HepG2 (cell line): Measurements from ENCODE around the gene GMEB2. TPM values are rescaled to one million over a fixed set of nuclear protein-coding genes. Genes with fewer than 3 reads are reported as not detected.

Experiments
- ATAC-seq: fragments of 200-7000 bp; cut with Tn5 transposase; 3 replicates; pipeline ENCODE4 v1.9.1; 2020; ENCODE audit warnings: mild to moderate bottlenecking, moderate library complexity
- BruUV-seq: library from RNA; stranded (reverse); fragments of 400-500 nt; replicated peaks from 2 replicates; lab custom pipeline; 2021; lab: Mats Ljungman, UMichigan
- CTCF ChIA-PET: fragments of 300-600 bp; formaldehyde crosslinking; extraction: SDS; loops from one replicate; lab custom pipeline; 2021; ENCODE audit warnings: low total read pairs, inconsistent platforms, low intra/inter-chr PET ratio; lab: Yijun Ruan, JAX
- POLR2A ChIA-PET: fragments of 350-600 bp; sonication (Branson Sonifier 250); formaldehyde crosslinking; loops from one replicate; lab custom pipeline; 2020; ENCODE audit warnings: antibody characterized with exemption, inconsistent platforms; lab: Yijun Ruan, JAX
- DNase-seq: peaks from one replicate; pipeline ENCODE4 v3.0.0-alpha.2; 2015; ENCODE audit warnings: low spot score
- FAIRE-seq: peaks from 3 replicates; lab custom pipeline; 2011; peaks lifted over from hg19 to GRCh38; lab: Jason Lieb, UNC
- H2AFZ ChIP-seq: one replicate; pipeline ENCODE4 v1.6.1; 2011; ENCODE audit warnings: low read length, inconsistent platforms
- H3K27ac ChIP-seq: fragments of 300-600 bp; 3 replicates; pipeline ENCODE4 v1.8.0; 2011; ENCODE audit warnings: mixed run types, mild to moderate bottlenecking, mixed read lengths, low read length, inconsistent platforms; ENCODE audit not compliant: insufficient read depth; ENCODE audit errors: extremely low read length
- H3K27me3 ChIP-seq, 2 experiments: fragments of 200-600 bp in 1 of 2; 2 replicates in 1 of 2; 3 replicates in 1 of 2; pipeline versions ENCODE4 v1.6.0 to v1.8.0; 2011; ENCODE audit warnings: low read length in 2 of 2, mild to moderate bottlenecking in 2 of 2, moderate library complexity in 2 of 2, inconsistent platforms in 1 of 2; ENCODE audit not compliant: insufficient read depth in 2 of 2, control insufficient read depth in 1 of 2
- H3K36me3 ChIP-seq, 2 experiments: fragments of 200-600 bp in 1 of 2; replicated peaks in 1 of 2; 2 replicates in 1 of 2; 3 replicates in 1 of 2; pipeline versions ENCODE4 v1.5.1 to v1.8.0; 2011; ENCODE audit warnings: low read length in 2 of 2, inconsistent platforms in 1 of 2; ENCODE audit not compliant: insufficient read depth in 2 of 2, control insufficient read depth in 1 of 2
- H3K4me1 ChIP-seq: 2 replicates; pipeline ENCODE4 v1.5.1; 2012; ENCODE audit warnings: low read length, inconsistent platforms; ENCODE audit not compliant: insufficient read depth
- H3K4me2 ChIP-seq: 2 replicates; pipeline ENCODE4 v1.6.0; 2011; ENCODE audit warnings: low read depth, low read length, inconsistent platforms
- H3K4me3 ChIP-seq, 3 experiments: fragments of 200-600 bp in 1 of 3; sonication (generic), shearing (Covaris generic) in 1 of 3; replicated peaks in 1 of 3; 2 replicates each; pipeline ENCODE4 v1.5.1; 2011 to 2016; ENCODE audit warnings: low read length in 3 of 3, inconsistent platforms in 2 of 3, low read depth in 2 of 3, mild to moderate bottlenecking in 2 of 3, control low read depth in 1 of 3, mixed read lengths in 1 of 3; ENCODE audit not compliant: insufficient read depth in 1 of 3
- H3K79me2 ChIP-seq: one replicate; pipeline ENCODE4 v1.6.1; 2011; ENCODE audit warnings: low read length, inconsistent platforms; ENCODE audit not compliant: insufficient read depth
- H3K9ac ChIP-seq: 2 replicates; pipeline ENCODE4 v1.6.0; 2011; ENCODE audit warnings: mild to moderate bottlenecking, low read depth, low read length, inconsistent platforms; ENCODE audit not compliant: insufficient read depth
- H3K9me3 ChIP-seq: 2 replicates; pipeline ENCODE4 v1.5.1; 2012; ENCODE audit warnings: mild to moderate bottlenecking, low read length
- H4K20me1 ChIP-seq: 2 replicates; pipeline ENCODE4 v1.6.0; 2011; ENCODE audit warnings: inconsistent platforms, mild to moderate bottlenecking, low read length, moderate library complexity; ENCODE audit not compliant: insufficient read depth
- CREB3 ChIP-seq: sonication (generic); formaldehyde crosslinking; IDR thresholded peaks from 2 replicates; pipeline ENCODE4 v1.5.0; 2020; ENCODE audit warnings: missing genetic modification reagents
- ELF4 ChIP-seq: sonication (generic); formaldehyde crosslinking; IDR thresholded peaks from 2 replicates; pipeline ENCODE4 v1.5.0; 2020; ENCODE audit warnings: missing genetic modification reagents, mild to moderate bottlenecking, moderate library complexity, borderline replicate concordance
- ETV5 ChIP-seq: IDR thresholded peaks from 2 replicates; pipeline ENCODE4 v1.6.1; 2018; ENCODE audit warnings: missing biosample characterization, missing genetic modification reagents, inconsistent platforms, borderline replicate concordance
- HHEX ChIP-seq: IDR thresholded peaks from 2 replicates; pipeline ENCODE4 v1.6.1; 2016; ENCODE audit warnings: control low read depth
- LRRFIP1 ChIP-seq: sonication (generic); formaldehyde crosslinking; conservative IDR thresholded peaks from 2 replicates; pipeline ENCODE4 v1.4.0; 2020; ENCODE audit warnings: missing genetic modification reagents
- PHF5A ChIP-seq: IDR thresholded peaks from one replicate; pipeline ENCODE4 v1.6.1; 2018; ENCODE audit warnings: low read depth, missing genetic modification reagents; ENCODE audit not compliant: unreplicated experiment
- SIN3B ChIP-seq: fragments of 150-350 bp; IDR thresholded peaks from 2 replicates; pipeline ENCODE4 v1.6.1; 2014; ENCODE audit warnings: low read length
- STAG1 ChIP-seq: sonication (generic); formaldehyde crosslinking; IDR thresholded peaks from 2 replicates; pipeline ENCODE4 v1.4.0; 2020; ENCODE audit warnings: missing genetic modification reagents
- ZKSCAN1 ChIP-seq: fragments of 150-350 bp; IDR thresholded peaks from 2 replicates; pipeline ENCODE4 v1.6.1; 2014; ENCODE audit warnings: low read length
- ZMYM4 ChIP-seq: sonication (generic); formaldehyde crosslinking; IDR thresholded peaks from 2 replicates; pipeline ENCODE4 v1.8.1; 2023; ENCODE audit warnings: mild to moderate bottlenecking, missing genetic modification reagents
- ZNF180 ChIP-seq: sonication (generic); formaldehyde crosslinking; IDR thresholded peaks from 2 replicates; pipeline ENCODE4 v1.4.0; 2020; ENCODE audit warnings: low read depth, missing genetic modification reagents, borderline replicate concordance
- ZNF670 ChIP-seq: sonication (generic); formaldehyde crosslinking; IDR thresholded peaks from 2 replicates; pipeline ENCODE4 v1.8.0; 2022; ENCODE audit warnings: mild to moderate bottlenecking, missing genetic modification reagents, borderline replicate concordance
- ZNF7 ChIP-seq: IDR thresholded peaks from 2 replicates; pipeline ENCODE4 v1.6.1; 2016; ENCODE audit warnings: missing biosample characterization, missing genetic modification reagents
- ZNF761 ChIP-seq: sonication (generic); formaldehyde crosslinking; conservative IDR thresholded peaks from 2 replicates; pipeline ENCODE4 v1.4.0; 2020; ENCODE audit warnings: mild to moderate bottlenecking, missing genetic modification reagents
- ZNF775 ChIP-seq: sonication (generic); formaldehyde crosslinking; IDR thresholded peaks from 2 replicates; pipeline ENCODE4 v1.4.0; 2020; ENCODE audit warnings: missing genetic modification reagents, mild to moderate bottlenecking, moderate library complexity, borderline replicate concordance
- WGBS: methylation state at CpG from one replicate; pipeline ENCODE4 v1.1.6; 2017; ENCODE audit warnings: low lambda C conversion rate; 5-methylcytosine and 5-hydroxymethylcytosine counted together
- in situ Hi-C: cut with HindIII; loops from 2 replicates; pipeline ENCODE4 v1.10.0; 2017; ENCODE audit warnings: low pct_unique_long_range_greater_than_20kb; ENCODE audit not compliant: extremely low pct_ligation_motif_present
- intact Hi-C: fragments of 100-400 bp; cut with micrococcal nuclease; formaldehyde crosslinking; loops from one replicate; pipeline ENCODE4 v1.10.0; 2022; ENCODE audit not compliant: unreplicated experiment
- polyA plus RNA-seq, 8 experiments: library from polyadenylated mRNA; depleted of rRNA in 3 of 8; stranded (reverse) in 7 of 8; unstranded in 1 of 8; fragments of >200 nt; fragmentation: Illumina TruSeq in 4 of 8; extraction: Trizol in 4 of 8; gene quantifications; 2 replicates each; pipeline versions ENCODE4 v1.2.1 to v1.2.3, GENCODE V29; 2011 to 2016; ENCODE audit warnings: low read depth in 4 of 8, missing spikeins in 1 of 8, mixed read lengths in 1 of 8; ENCODE audit not compliant: insufficient read depth in 1 of 8
- total RNA-seq, 5 experiments: library from RNA; depleted of rRNA; stranded (reverse); fragments of >200 nt; fragmentation: Illumina TruSeq; extraction: Trizol; gene quantifications; 2 replicates each; pipeline ENCODE4 v1.2.3, GENCODE V29; 2016; ENCODE audit warnings: low read depth in 1 of 5
- TF ChIP-seq, protein P1 (sequence below): sonication (generic); formaldehyde crosslinking; IDR thresholded peaks from 2 replicates; pipeline ENCODE4 v1.9.0; 2021; ENCODE audit warnings: missing genetic modification reagents, borderline replicate concordance

The GMEB2 gene
- total and polyA plus RNA-seq, 2 of the 13 experiments (the other 11 are each of a cell fraction or from before 2014, with no cell fraction given), result 10.6 to 12.4 TPM

DNA sequence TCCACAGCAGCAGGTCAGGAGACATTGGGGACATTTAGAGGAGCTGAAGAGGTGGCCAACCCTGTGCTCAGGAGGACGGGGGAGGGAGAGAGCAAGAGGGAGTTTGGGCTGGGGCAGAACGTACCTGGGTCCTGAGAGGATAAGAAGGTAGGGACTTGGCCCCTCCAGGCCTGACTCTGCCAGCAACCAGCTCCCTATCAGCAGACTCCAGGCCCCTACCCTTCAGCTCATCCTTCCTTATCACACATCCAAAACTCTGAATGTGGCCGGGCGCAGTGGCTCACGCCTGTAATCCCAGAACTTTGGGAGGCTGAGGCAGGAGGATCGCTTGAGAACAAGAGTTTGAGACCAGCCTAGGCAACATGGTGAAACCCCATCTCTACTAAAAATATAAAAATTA is 21.3 kb upstream of the GMEB2 start:
- no peak overlapping the region for H3K4me3 ChIP-seq
- WGBS, result 97% methylated on average over 6 of the region's 6 CpGs
- H3K4me1 ChIP-seq, result peaks cover 15% of the 10 kb centered on the region
- H3K27me3 ChIP-seq, result no peaks in the 10 kb centered on the region
- ChIA-PET CTCF (no interaction called here), POLR2A (no interaction called here)
- H3K4me2 ChIP-seq, result no peak overlapping the region
- FAIRE-seq (no peak), DNase-seq (no peak), ATAC-seq (no peak)
- TF ChIP-seq, protein P1, sequence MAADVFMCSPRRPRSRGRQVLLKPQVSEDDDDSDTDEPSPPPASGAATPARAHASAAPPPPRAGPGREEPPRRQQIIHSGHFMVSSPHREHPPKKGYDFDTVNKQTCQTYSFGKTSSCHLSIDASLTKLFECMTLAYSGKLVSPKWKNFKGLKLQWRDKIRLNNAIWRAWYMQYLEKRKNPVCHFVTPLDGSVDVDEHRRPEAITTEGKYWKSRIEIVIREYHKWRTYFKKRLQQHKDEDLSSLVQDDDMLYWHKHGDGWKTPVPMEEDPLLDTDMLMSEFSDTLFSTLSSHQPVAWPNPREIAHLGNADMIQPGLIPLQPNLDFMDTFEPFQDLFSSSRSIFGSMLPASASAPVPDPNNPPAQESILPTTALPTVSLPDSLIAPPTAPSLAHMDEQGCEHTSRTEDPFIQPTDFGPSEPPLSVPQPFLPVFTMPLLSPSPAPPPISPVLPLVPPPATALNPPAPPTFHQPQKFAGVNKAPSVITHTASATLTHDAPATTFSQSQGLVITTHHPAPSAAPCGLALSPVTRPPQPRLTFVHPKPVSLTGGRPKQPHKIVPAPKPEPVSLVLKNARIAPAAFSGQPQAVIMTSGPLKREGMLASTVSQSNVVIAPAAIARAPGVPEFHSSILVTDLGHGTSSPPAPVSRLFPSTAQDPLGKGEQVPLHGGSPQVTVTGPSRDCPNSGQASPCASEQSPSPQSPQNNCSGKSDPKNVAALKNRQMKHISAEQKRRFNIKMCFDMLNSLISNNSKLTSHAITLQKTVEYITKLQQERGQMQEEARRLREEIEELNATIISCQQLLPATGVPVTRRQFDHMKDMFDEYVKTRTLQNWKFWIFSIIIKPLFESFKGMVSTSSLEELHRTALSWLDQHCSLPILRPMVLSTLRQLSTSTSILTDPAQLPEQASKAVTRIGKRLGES (CRISPR knock-in tag), result no peak
- TF ChIP-seq ZNF670 (no peak), ZNF180 (no peak), ETV5 (CRISPR knock-in tag) (no peak), HHEX (CRISPR knock-in tag) (no peak), ZNF775 (no peak), SIN3B (no peak), CREB3 (CRISPR knock-in tag) (no peak), ZKSCAN1 (no peak), ELF4 (CRISPR knock-in tag) (no peak), ZNF761 (CRISPR knock-in tag) (no peak), LRRFIP1 (CRISPR knock-in tag) (no peak), ZNF7 (CRISPR knock-in tag) (no peak), STAG1 (CRISPR knock-in tag) (no peak), ZMYM4 (CRISPR knock-in tag) (no peak), PHF5A (CRISPR knock-in tag) (no peak)
- peaks cover 6% of the 10 kb centered on the region for H3K79me2 ChIP-seq
- in situ Hi-C loops, result no loop called here
- no peak overlapping the region for H3K9ac ChIP-seq
- intact Hi-C loops, result no loop called here
- no TSS peak for BruUV-seq
- H3K36me3 ChIP-seq, result peaks cover 3 to 4% of the 10 kb centered on the region in 2 experiments; a peak in 4 of 5 replicates
- H3K27ac ChIP-seq, result no peak overlapping the region
- H3K9me3 ChIP-seq, result no peaks in the 10 kb centered on the region
- H4K20me1 ChIP-seq, result peaks cover 3% of the 10 kb centered on the region; the same call in 1 of the 2 replicates
- H2AFZ ChIP-seq, result no peak overlapping the region
